D721Med (cell line): ENCODE measurements around the gene DHX32.

ENCODE experiments used
- DNase-seq: peaks from one replicate; pipeline ENCODE4 v3.0.0; 2011; ENCODE audit warnings: low spot score; ENCODE audit not compliant: insufficient read length
- FAIRE-seq: peaks from 2 replicates; lab custom pipeline; 2011; peaks lifted over from hg19 to GRCh38; lab: Jason Lieb, UNC
- TF ChIP-seq, protein P1 (sequence below): IDR thresholded peaks from 2 replicates; pipeline ENCODE4 v1.5.1; 2012; ENCODE audit warnings: mild to moderate bottlenecking, control low read depth; ENCODE audit not compliant: insufficient read depth; ENCODE audit errors: missing control alignments

The DHX32 gene

DNA sequence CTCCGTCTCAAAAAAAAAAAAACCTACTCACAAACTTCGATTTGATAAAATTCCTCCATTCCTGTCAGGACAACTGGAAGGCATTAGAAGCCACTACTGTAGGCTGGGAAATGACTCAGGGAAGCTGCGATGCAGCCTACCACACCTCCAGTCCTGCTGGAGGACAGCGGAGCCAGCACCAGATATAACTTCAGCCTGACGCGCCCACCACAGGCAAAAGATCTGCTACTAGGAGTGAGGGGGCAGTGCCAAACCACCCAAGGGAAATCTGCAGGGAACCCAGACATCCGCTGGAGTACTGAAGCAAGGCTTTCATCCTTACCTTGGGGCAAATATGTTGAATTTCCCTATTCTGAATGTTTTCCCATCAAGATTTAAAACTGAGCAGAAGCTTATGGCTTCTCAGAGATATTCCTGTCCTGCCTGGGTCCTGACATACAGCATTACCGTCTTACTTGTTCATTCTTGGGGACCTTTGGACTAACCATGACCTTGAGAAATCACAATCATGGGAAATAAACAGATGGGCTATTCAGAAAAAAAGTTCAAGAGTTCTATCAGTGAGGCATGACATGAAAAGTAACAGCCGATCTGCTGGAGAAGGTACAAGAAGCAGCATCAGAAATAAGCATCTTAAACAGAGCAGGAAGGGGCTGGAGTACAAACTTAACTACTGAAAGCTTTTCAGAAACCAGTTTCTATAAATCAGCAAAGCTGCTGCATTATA, 37.3 kb downstream of the DHX32 start:
- FAIRE-seq (no peak), DNase-seq (no peak)
- TF ChIP-seq, protein P1, sequence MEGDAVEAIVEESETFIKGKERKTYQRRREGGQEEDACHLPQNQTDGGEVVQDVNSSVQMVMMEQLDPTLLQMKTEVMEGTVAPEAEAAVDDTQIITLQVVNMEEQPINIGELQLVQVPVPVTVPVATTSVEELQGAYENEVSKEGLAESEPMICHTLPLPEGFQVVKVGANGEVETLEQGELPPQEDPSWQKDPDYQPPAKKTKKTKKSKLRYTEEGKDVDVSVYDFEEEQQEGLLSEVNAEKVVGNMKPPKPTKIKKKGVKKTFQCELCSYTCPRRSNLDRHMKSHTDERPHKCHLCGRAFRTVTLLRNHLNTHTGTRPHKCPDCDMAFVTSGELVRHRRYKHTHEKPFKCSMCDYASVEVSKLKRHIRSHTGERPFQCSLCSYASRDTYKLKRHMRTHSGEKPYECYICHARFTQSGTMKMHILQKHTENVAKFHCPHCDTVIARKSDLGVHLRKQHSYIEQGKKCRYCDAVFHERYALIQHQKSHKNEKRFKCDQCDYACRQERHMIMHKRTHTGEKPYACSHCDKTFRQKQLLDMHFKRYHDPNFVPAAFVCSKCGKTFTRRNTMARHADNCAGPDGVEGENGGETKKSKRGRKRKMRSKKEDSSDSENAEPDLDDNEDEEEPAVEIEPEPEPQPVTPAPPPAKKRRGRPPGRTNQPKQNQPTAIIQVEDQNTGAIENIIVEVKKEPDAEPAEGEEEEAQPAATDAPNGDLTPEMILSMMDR, result no peak

DNA sequence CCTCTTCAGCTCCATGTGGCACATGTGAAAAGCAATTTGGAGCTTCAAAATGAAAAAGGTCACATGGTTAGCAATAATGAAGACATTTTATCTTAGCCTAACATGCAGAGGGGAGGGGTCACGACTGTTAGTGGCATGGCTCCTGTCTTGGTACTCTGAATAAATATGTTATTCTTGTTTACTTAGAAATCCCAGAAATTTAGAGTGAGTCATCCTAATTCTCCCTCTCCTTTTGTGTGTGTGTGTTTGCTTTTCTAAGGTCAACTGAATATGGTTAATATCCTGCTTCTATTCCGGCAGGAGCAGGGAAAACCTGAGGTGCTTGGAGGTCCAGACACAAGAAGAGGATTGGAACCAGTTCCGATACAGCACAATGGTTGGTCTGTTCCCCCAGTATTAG, 40.1 kb downstream of the DHX32 start:
- TF ChIP-seq, protein P1, result no peak
- FAIRE-seq, result no peak
- DNase-seq, result no peak

DNA sequence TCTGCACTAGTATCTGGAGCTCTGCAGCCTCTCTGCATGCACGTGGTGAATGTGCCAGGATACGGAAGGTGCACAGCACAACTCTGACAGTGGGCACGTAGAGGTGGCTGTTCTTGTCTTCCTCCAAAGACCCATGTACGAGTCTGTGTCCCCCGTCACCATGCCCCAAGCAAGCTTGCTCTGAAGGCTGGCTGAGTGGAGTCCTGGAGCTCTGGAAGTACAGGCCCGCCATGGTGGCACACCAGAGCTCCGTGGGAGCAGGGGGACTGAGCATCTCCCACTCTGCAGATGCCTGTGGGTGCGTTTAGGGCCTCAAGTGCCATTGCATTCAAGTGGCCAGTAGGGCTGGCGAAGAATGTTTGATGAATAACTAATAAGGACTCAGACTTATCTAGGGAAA, 40.7 kb downstream of the DHX32 start:
- DNase-seq, result no peak
- no peak for FAIRE-seq
- TF ChIP-seq, protein P1, result no peak

DNA sequence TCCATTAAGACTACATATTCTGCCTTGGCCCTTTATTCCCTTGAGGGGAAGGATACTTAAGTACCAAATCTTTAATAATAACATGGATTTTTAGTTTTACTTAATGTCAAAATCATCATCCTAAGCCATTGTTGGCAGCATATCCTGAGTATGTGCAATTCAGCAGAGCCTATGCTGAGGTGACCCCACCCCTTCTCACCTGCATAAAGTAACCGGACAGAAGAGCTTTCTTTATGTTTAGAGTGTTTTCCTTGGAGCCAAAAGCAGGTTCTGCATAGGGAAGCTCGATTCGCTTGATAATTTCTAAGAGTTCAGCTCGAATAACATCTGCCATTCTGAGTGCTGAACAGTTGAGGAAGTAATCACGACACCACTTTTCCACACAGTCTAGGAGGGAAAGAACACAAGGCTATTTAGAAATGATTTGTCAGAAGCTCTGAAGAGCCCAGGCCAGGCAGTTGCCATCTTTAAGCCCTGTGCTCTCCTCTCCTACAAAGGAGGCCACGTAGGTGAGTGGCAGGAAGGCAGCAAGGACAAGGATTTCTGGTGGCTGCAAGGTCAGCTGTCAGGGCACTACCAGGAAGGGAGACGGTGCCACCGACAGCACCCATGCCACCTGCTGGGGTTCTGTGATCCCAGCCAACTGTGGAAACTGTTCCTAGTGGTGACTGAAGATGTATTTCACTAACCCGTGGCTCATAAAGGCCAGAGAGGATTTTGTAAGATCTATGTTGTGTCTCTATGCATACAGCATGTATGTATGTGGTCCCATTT, 42.1 kb downstream of the DHX32 start:
- no peak for FAIRE-seq
- no peak for DNase-seq
- TF ChIP-seq, protein P1, result no peak

DNA sequence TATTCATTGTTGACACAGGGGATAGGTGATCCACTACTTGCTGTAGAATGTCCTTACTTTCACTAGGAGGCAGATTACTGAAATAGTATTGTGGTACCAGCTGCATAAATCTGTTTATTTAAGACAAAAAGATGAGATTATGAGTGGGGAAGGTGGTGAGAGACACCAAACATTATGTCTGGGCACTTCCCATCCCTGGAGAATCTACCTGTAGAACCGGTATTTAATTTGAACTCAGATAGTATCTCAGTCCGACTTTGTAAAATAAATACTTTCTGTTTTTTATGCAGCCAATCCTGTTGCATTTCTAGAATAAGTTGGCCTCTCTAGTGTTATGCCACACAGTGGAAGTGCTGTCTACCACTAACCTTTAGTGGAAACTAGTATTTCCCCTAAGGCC, 44.3 kb downstream of the DHX32 start:
- FAIRE-seq (no peak), DNase-seq (no peak)
- TF ChIP-seq, protein P1, result no peak

DNA sequence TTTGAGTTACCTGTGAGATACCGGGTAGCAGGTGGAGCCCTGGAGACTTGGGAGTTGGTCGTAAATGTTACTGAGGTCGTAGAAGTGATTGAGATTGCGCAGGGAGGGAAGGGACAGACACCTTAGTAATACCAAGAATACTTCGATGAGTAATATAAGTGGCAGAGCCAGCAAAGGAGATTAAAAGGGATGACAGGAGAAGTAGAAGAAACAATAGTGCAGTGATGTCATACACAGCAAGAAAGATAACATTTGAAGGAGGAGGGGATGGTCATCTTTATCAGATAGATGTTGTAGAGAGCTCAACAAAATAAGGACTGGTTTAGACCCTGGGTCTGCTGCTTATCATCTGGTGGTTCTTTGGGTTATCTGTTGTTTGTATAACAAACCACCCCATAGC, 52.8 kb downstream of the DHX32 start:
- TF ChIP-seq, protein P1, result no peak
- no peak for FAIRE-seq
- no peak for DNase-seq

DNA sequence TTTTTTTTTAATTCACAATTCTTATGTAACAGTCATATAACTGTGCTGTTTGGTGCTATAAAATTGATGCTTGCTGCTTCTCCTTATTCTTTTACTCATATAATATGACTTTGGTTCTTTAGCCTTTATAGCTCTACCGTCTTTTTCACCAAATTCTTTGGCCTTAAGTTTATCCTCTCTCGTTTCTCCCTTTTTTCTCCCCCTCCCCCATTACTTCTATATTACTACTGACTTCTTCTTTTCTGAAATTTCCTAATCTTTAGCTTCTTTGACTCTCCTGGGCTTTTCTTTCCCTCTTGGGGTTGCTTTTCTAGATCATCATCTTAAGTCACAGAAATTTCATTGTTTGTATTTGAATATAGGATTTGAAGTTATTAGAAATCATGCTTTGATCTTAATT, 54.0 kb downstream of the DHX32 start:
- TF ChIP-seq, protein P1, result no peak
- DNase-seq (no peak), FAIRE-seq (no peak)
